ENCODE measurements around the gene CNKSR3.

- TF ChIP-seq CTCF (IDR thresholded peaks at IDR 0.05; ENCODE audit: poor library complexity, severe bottlenecking): no peak
- TF ChIP-seq EP300 (conservative IDR thresholded peaks at IDR 0.05; ENCODE audit: poor library complexity, severe bottlenecking): no peak
- no peak for TF ChIP-seq REST (IDR thresholded peaks at IDR 0.05; ENCODE audit: borderline replicate concordance)
- TF ChIP-seq MXI1 (conservative IDR thresholded peaks at IDR 0.05; ENCODE audit: poor library complexity, severe bottlenecking): no peak
- TF ChIP-seq EZH2 (IDR thresholded peaks at IDR 0.05; ENCODE audit: borderline replicate concordance, insufficient read depth, low read length, poor library complexity, severe bottlenecking): no peak
- TF ChIP-seq POLR2AphosphoS5 (IDR thresholded peaks at IDR 0.05): no peak
- TF ChIP-seq SMC3 (conservative IDR thresholded peaks at IDR 0.05; ENCODE audit: poor library complexity): no peak
- no peak for TF ChIP-seq TAF1 (IDR thresholded peaks at IDR 0.05; ENCODE audit: low read depth)
- no peak for TF ChIP-seq RAD21 (conservative IDR thresholded peaks at IDR 0.05)
Measured at GRCh38 chr6:154478701-154479060, 31.8 kb downstream of the CNKSR3 start.

All from neural cell (in vitro differentiated cells).